ENCODE measurements around the gene HNRNPUL2. TPM values are rescaled to one million over a fixed set of nuclear protein-coding genes. Genes with fewer than 3 reads are reported as not detected.
A peak's percentile ranks its signal among the peaks of the same experiment; 100 is the strongest.

HNRNPUL2 gene
- total and polyA plus RNA-seq, 2 of the 8 experiments (the other 6 are each of a cell fraction or from before 2014, with no cell fraction given), result 14.9 to 46.4 TPM

DNA sequence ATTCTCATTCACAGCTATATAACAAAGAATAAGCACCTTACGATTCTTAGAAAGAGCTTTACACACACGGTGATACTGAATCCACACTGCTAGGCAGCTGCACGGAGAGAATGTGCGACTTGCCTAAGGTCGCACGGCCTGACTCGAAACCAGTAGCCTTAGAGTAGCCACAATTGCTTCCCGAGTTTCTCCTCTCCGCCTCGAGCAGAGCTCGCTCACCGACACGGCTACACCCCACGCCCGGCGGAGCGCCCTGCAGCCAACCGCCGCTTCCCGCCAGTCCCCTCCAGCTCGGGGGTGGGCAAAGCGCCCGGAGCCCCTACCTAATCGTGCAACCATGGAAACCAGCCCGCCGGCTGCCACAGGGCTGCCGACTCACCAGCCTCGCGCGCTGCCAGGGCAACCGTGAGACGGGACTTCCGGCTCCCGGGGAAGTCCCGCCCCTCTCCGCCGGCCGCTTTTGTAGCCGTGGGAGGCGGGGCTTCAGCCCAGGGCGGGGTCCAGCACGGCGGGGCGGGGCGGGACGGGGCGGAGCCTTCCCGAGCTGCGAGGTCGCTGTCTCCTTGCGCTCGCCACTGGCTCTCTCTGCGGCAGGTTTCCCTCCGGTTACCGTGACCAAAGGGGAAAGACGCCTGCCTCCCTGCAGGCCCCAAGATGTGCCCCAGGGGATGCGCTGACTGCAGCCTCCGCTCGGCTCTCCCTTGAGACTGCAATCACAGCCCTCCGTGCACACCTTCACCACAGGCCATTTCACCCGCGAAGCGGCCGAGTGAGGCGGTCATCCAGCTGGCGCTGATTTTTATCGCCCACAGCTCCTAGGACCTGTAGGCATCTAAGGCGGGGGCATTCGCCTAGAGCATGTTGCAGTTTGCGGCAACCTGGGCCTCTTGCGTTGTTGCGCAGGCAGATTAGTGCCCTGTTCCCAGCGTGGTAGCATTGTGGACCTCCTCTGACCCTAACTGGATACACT is 21.1 kb downstream of the HNRNPUL2 start (continued):
- TF ChIP-seq E2F6 (IDR thresholded peaks at IDR 0.05) (no peak), CREB1 (IDR thresholded peaks at IDR 0.05) (peak; percentile 53; the same call in 1 of the 2 replicates), JUND (IDR thresholded peaks at IDR 0.05; ENCODE audit: low read length) (no peak), EZH2 (IDR thresholded peaks at IDR 0.05; ENCODE audit: low read depth, low read length, severe bottlenecking) (no peak), FOSL1 (IDR thresholded peaks at IDR 0.05; ENCODE audit: insufficient read depth, low read depth, low read length) (no peak), CTBP2 (IDR thresholded peaks at IDR 0.05; ENCODE audit: borderline replicate concordance, insufficient read depth, insufficient read length, low read length) (no peak), TBP (IDR thresholded peaks at IDR 0.05; ENCODE audit: low read depth, low read length) (no peak), HDAC2 (IDR thresholded peaks at IDR 0.05; ENCODE audit: borderline replicate concordance in 1 of 2, low read depth in 2 of 2, low read length in 2 of 2) (no peak), SIN3A (conservative IDR thresholded peaks at IDR 0.05 in 1 of 2, IDR thresholded peaks at IDR 0.05 in 1 of 2; ENCODE audit: low read depth in 1 of 2, low read length in 2 of 2) (peak; percentile 49 to 90; a peak in 3 of 4 replicates), YY1 (IDR thresholded peaks at IDR 0.05; ENCODE audit: low read depth, low read length) (no peak), JUN (IDR thresholded peaks at IDR 0.05; ENCODE audit: low read depth, low read length) (no peak), GTF2F1 (IDR thresholded peaks at IDR 0.05; ENCODE audit: borderline replicate concordance, low read depth, low read length) (no peak), TAF1 (IDR thresholded peaks at IDR 0.05; ENCODE audit: low read depth, low read length) (peak; percentile 57; the same call in 1 of the 2 replicates), BCL11A (IDR thresholded peaks at IDR 0.05; ENCODE audit: low read depth in 2 of 2, low read length in 2 of 2) (no peak)
- TF ChIP-seq, protein P1, sequence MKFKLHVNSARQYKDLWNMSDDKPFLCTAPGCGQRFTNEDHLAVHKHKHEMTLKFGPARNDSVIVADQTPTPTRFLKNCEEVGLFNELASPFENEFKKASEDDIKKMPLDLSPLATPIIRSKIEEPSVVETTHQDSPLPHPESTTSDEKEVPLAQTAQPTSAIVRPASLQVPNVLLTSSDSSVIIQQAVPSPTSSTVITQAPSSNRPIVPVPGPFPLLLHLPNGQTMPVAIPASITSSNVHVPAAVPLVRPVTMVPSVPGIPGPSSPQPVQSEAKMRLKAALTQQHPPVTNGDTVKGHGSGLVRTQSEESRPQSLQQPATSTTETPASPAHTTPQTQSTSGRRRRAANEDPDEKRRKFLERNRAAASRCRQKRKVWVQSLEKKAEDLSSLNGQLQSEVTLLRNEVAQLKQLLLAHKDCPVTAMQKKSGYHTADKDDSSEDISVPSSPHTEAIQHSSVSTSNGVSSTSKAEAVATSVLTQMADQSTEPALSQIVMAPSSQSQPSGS (IDR thresholded peaks at IDR 0.05; ENCODE audit: low read length), result no peak
